Transverse colon (tissue), 4 donors: ENCODE results near the gene CES4A.

ENCODE experiments used
- CTCF ChIP-seq, 5 experiments: fragments of 200-600 bp in 3 of 5; fragments of 450-650 bp in 2 of 5; sonication (generic) in 3 of 5; IDR thresholded peaks; 1 replicate in 2 of 5; 2 replicates in 3 of 5; pipeline ENCODE4 v1.5.1; 2016 to 2017; ENCODE audit warnings: antibody characterized with exemption in 5 of 5, inconsistent platforms in 3 of 5, mild to moderate bottlenecking in 2 of 5, moderate library complexity in 1 of 5
- EP300 ChIP-seq: sonication (generic); formaldehyde crosslinking; IDR thresholded peaks from one replicate; pipeline ENCODE4 v1.6.1; 2017; ENCODE audit warnings: antibody characterized with exemption, low read depth
- POLR2AphosphoS5 ChIP-seq, 3 donors: sonication (generic); formaldehyde crosslinking; IDR thresholded peaks; one replicate each; pipeline ENCODE4 v1.6.1; 2016; ENCODE audit warnings: antibody characterized with exemption in 3 of 3

GRCh38 chr16:66960270-66960669, 28.1 kb upstream of the CES4A start:
- TF ChIP-seq CTCF (IDR thresholded peaks at IDR 0.05) (no peak), EP300 (no peak), POLR2AphosphoS5 (IDR thresholded peaks at IDR 0.05) (no peak)
